PC-9 (cell line): ENCODE data around the gene UNC93A.

Source experiments
- EZH2 ChIP-seq: fragments of 200-600 bp; sonication (generic); IDR thresholded peaks from 2 replicates; pipeline ENCODE4 v1.8.0; 2017; ENCODE audit warnings: antibody characterized with exemption, low read depth
- TF ChIP-seq, protein P1 (sequence below): fragments of 200-600 bp; sonication (generic); conservative IDR thresholded peaks from 2 replicates; pipeline ENCODE4 v1.6.1; 2017; ENCODE audit warnings: mixed run types, antibody characterized with exemption, mild to moderate bottlenecking, moderate library complexity

DNA sequence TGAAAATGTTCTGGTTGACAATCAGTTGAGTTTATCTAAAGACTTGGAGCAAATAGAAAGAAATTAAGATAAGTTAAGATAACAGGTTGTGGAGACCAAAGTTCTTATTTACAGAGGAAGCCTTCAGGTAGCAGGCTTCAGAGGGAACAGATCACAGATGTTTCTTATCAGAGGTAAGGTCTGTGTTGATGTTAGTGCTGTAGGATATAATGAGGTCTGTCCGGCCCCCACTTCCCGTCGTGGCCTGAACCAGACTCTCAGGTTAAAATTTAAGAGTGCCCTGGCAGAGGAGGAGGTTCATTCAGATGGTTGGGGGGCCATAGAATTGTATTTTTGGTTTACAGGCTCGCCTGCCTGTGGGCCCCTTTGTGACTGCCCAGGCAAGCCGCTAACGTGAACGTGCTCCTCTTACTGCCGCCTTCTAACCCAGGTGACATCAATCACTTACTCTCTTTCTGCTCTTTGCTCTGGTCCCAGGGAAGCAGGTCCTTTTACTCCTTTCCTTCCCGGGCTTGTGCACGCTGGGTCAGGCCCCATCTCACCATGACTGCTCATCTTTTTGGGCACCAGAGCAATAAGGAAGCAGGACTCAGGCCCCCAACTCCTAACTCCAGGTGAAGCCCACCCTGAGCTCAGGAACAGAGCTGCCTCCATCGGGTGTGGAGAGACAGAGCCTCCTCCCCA is 18.3 kb upstream of the UNC93A start:
- TF ChIP-seq, protein P1, sequence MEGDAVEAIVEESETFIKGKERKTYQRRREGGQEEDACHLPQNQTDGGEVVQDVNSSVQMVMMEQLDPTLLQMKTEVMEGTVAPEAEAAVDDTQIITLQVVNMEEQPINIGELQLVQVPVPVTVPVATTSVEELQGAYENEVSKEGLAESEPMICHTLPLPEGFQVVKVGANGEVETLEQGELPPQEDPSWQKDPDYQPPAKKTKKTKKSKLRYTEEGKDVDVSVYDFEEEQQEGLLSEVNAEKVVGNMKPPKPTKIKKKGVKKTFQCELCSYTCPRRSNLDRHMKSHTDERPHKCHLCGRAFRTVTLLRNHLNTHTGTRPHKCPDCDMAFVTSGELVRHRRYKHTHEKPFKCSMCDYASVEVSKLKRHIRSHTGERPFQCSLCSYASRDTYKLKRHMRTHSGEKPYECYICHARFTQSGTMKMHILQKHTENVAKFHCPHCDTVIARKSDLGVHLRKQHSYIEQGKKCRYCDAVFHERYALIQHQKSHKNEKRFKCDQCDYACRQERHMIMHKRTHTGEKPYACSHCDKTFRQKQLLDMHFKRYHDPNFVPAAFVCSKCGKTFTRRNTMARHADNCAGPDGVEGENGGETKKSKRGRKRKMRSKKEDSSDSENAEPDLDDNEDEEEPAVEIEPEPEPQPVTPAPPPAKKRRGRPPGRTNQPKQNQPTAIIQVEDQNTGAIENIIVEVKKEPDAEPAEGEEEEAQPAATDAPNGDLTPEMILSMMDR = no peak
- no peak for TF ChIP-seq EZH2
